Measurements from ENCODE around the gene FCRL1. TPM values are rescaled to one million over a fixed set of nuclear protein-coding genes. Genes with fewer than 3 reads are reported as not detected.

FCRL1 gene
- total and polyA plus RNA-seq, 5 donors from 2014 or later, result 1.7 to 2.9 (median 2.3) TPM

DNA sequence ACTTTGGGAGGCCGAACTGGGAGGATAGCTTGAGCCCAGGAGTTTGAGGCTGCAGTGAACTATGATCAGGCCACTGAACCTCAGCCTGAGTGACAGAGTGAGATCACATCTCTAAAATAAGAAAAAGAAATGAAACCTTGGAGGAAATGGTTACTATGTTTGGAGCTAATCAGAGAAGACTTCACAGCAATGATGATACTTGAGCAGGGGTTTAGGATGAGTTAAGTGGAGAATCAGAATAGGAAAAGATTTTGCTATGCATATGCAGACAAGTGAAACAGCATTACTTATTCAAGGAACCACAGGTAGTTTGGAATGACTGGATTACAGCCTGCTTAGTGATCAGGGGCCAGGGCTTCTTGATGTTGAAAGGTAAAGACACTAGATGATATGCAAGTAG is 23.0 kb upstream of the FCRL1 start:
- DNase-seq (no peak), ATAC-seq (ENCODE audit: low read depth in 2 of 2) (no peak)
- H3K9me3 ChIP-seq (ENCODE audit: control insufficient read depth in 2 of 2, low read length in 2 of 2), result no peaks in the 10 kb centered on the region
- H3K27me3 ChIP-seq (ENCODE audit: control insufficient read depth, insufficient read depth, low read length), result no peaks in the 10 kb centered on the region
- no peak overlapping the region for H3K27ac Mint-ChIP-seq
- H3K27ac ChIP-seq (ENCODE audit: insufficient read depth, low read length, poor library complexity, severe bottlenecking), result no peak overlapping the region
- no peak overlapping the region for H3K4me3 Mint-ChIP-seq
- H3K36me3 ChIP-seq (ENCODE audit: control insufficient read depth, insufficient read depth, low read length), result no peaks in the 10 kb centered on the region
- H3K27me3 Mint-ChIP-seq, result peaks cover 18% of the 10 kb centered on the region
- H3K4me1 Mint-ChIP-seq, result peaks cover 0 to 2% (median 0%) of the 10 kb centered on the region in 4 donors
- H3K9me3 Mint-ChIP-seq, result peaks cover 0 to 2% (median 0%) of the 10 kb centered on the region in 7 donors
- no peaks in the 10 kb centered on the region for H3K36me3 Mint-ChIP-seq
- no peak overlapping the region for H3K4me3 ChIP-seq (ENCODE audit: low read depth, low read length)
- no peaks in the 10 kb centered on the region for H3K4me1 ChIP-seq (ENCODE audit: control insufficient read depth, insufficient read depth, low read length, poor library complexity, severe bottlenecking)

GRCh38 chr1:157841708-157842107 is 21.8 kb upstream of the FCRL1 start, which contains the start of gene CD5L:
Gene CD5L, minus strand, starts transcription at chr1:157841808. Its CDS starts 107 bp downstream, at chr1:157841701.
- Histone ChIP-seq H3K36me3 (ENCODE audit: control insufficient read depth, insufficient read depth, low read length) (no peaks in the 10 kb centered on the region), H3K9me3 (ENCODE audit: control insufficient read depth in 2 of 2, low read length in 2 of 2) (no peaks in the 10 kb centered on the region), H3K4me3 (ENCODE audit: low read depth, low read length) (no peak within 1 kb of the TSS), H3K27me3 (ENCODE audit: control insufficient read depth, insufficient read depth, low read length) (no peaks in the 10 kb centered on the region), H3K27ac (ENCODE audit: insufficient read depth, low read length, poor library complexity, severe bottlenecking) (no peak within 1 kb of the TSS), H3K4me1 (ENCODE audit: control insufficient read depth, insufficient read depth, low read length, poor library complexity, severe bottlenecking) (no peaks in the 10 kb centered on the region)
- H3K36me3 Mint-ChIP-seq, result no peaks in the 10 kb centered on the region
- DNase-seq (no peak), ATAC-seq (ENCODE audit: low read depth in 2 of 2) (no peak)
- H3K27me3 Mint-ChIP-seq, result peaks cover 18% of the 10 kb centered on the region
- H3K27ac Mint-ChIP-seq, result no peak within 1 kb of the TSS
- no peak within 1 kb of the TSS for H3K4me3 Mint-ChIP-seq
- H3K4me1 Mint-ChIP-seq, result peaks cover 0 to 2% (median 0%) of the 10 kb centered on the region in 4 donors
- H3K9me3 Mint-ChIP-seq, result peaks cover 0 to under 1% (median 0%) of the 10 kb centered on the region in 7 donors

GRCh38 chr1:157838966-157839365 is 19.0 kb upstream of the FCRL1 start:
- Mint-ChIP-seq H3K27me3 (peaks cover 16% of the 10 kb centered on the region), H3K9me3 (no peaks in the 10 kb centered on the region), H3K27ac (no peak overlapping the region), H3K4me3 (no peak overlapping the region), H3K36me3 (no peaks in the 10 kb centered on the region), H3K4me1 (peaks cover 0 to 2% (median 0%) of the 10 kb centered on the region in 4 donors)
- DNase-seq (no peak), ATAC-seq (ENCODE audit: low read depth in 2 of 2) (no peak)
- no peaks in the 10 kb centered on the region for H3K27me3 ChIP-seq (ENCODE audit: control insufficient read depth, insufficient read depth, low read length)
- no peak overlapping the region for H3K4me3 ChIP-seq (ENCODE audit: low read depth, low read length)
- no peak overlapping the region for H3K27ac ChIP-seq (ENCODE audit: insufficient read depth, low read length, poor library complexity, severe bottlenecking)
- H3K4me1 ChIP-seq (ENCODE audit: control insufficient read depth, insufficient read depth, low read length, poor library complexity, severe bottlenecking), result no peaks in the 10 kb centered on the region
- H3K9me3 ChIP-seq (ENCODE audit: control insufficient read depth in 2 of 2, low read length in 2 of 2), result no peaks in the 10 kb centered on the region
- H3K36me3 ChIP-seq (ENCODE audit: control insufficient read depth, insufficient read depth, low read length), result no peaks in the 10 kb centered on the region

DNA sequence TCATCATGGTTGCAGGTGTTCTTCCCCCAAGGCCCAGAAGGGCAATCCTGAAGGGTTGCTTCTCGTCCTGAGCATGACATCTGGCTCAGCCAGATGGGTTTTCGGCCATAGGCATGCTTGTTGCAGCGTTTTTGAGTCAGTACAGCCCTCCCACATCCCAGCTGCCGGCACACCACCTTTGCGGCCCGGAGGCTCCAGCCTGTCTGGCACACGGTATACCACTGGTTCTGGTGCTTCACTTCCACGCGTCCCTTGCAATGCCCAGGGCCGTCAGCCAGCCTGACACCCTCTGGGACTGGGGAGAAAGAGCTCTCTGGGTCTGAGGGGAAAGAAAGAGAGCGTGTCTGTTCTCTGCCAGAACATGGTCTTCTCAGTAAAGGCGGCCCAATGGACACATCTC is 14.5 kb upstream of the FCRL1 start:
- no peak overlapping the region for H3K4me3 Mint-ChIP-seq
- ATAC-seq (ENCODE audit: low read depth in 2 of 2), result no peak

DNA sequence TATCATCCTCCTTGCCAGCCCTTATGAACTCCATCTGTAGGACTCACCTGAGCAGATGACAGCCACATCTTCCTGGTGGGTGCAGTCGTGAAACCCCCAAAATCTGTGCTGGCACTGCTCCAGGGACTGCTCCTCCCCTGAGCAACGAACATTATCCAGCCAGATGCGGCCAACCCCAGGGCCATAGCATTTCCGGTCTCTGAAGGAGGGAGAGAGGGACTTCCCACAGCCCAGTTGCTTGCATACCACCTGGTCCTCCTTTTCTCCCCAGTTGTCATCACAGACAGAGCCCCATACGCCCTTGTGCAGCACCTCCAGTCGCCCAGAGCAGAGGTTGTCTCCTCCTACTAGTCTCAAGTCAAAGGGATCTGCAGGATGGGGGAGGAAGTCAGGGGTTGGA is 13.2 kb upstream of the FCRL1 start:
- Mint-ChIP-seq H3K27me3 (peaks cover 6% of the 10 kb centered on the region), H3K9me3 (no peaks in the 10 kb centered on the region), H3K27ac (no peak overlapping the region), H3K36me3 (no peaks in the 10 kb centered on the region), H3K4me3 (no peak overlapping the region), H3K4me1 (no peaks in the 10 kb centered on the region)
- no peaks in the 10 kb centered on the region for H3K9me3 ChIP-seq (ENCODE audit: control insufficient read depth in 2 of 2, low read length in 2 of 2)
- no peaks in the 10 kb centered on the region for H3K36me3 ChIP-seq (ENCODE audit: control insufficient read depth, insufficient read depth, low read length)
- H3K27me3 ChIP-seq (ENCODE audit: control insufficient read depth, insufficient read depth, low read length), result peaks cover 3% of the 10 kb centered on the region
- no peak overlapping the region for H3K4me3 ChIP-seq (ENCODE audit: low read depth, low read length)
- DNase-seq (no peak), ATAC-seq (ENCODE audit: low read depth in 2 of 2) (no peak)
- H3K27ac ChIP-seq (ENCODE audit: insufficient read depth, low read length, poor library complexity, severe bottlenecking), result no peak overlapping the region
- H3K4me1 ChIP-seq (ENCODE audit: control insufficient read depth, insufficient read depth, low read length, poor library complexity, severe bottlenecking), result no peaks in the 10 kb centered on the region

More for the DNA sequence above, 14.5 kb upstream of the FCRL1 start:
- H3K4me1 Mint-ChIP-seq, result no peaks in the 10 kb centered on the region
- H3K27me3 Mint-ChIP-seq, result peaks cover 4% of the 10 kb centered on the region
- H3K36me3 Mint-ChIP-seq, result no peaks in the 10 kb centered on the region
- no peaks in the 10 kb centered on the region for H3K9me3 Mint-ChIP-seq
- H3K4me3 ChIP-seq (ENCODE audit: low read depth, low read length), result no peak overlapping the region
- H3K9me3 ChIP-seq (ENCODE audit: control insufficient read depth in 2 of 2, low read length in 2 of 2), result no peaks in the 10 kb centered on the region
- no peak overlapping the region for H3K27ac Mint-ChIP-seq
- peaks cover 3% of the 10 kb centered on the region for H3K27me3 ChIP-seq (ENCODE audit: control insufficient read depth, insufficient read depth, low read length)
- no peaks in the 10 kb centered on the region for H3K36me3 ChIP-seq (ENCODE audit: control insufficient read depth, insufficient read depth, low read length)
- H3K4me1 ChIP-seq (ENCODE audit: control insufficient read depth, insufficient read depth, low read length, poor library complexity, severe bottlenecking), result no peaks in the 10 kb centered on the region
- H3K27ac ChIP-seq (ENCODE audit: insufficient read depth, low read length, poor library complexity, severe bottlenecking), result no peak overlapping the region
- no peak for DNase-seq

DNA sequence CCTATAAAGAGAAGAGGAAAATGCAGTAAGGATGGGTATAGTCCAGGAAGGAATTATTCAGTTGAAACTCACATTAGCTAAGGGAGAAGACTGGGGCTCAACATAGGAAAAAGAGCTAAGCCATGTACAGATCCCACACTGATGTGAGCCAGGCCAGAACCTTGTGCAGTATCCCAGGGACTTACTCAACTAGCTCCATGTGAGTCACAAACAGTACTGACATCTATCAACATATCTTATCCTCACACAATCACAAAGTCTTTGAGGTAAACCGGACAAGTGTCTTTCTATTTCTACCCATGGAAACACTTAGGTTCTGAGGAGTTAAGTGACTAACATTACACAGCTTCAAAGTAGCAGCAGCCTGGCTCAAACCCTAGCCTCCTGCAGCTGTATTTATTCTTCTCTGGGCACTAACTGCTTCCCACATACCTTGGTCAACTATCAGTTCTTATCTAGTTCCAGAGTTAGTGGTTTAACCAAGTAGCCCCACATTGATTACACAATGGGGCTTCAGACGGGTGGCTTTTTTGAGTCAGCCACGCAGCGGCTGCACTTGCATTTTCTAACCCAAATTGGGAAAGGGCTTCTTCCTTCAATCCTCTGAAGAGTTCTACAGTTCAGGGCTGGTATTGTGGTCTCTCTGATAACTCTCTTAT is 12.2 kb upstream of the FCRL1 start:
- no peak for ATAC-seq (ENCODE audit: low read depth in 2 of 2)
- Mint-ChIP-seq H3K36me3 (no peaks in the 10 kb centered on the region), H3K27ac (no peak overlapping the region), H3K4me1 (no peaks in the 10 kb centered on the region), H3K27me3 (peaks cover 9% of the 10 kb centered on the region), H3K9me3 (no peaks in the 10 kb centered on the region), H3K4me3 (no peak overlapping the region)
- no peaks in the 10 kb centered on the region for H3K36me3 ChIP-seq (ENCODE audit: control insufficient read depth, insufficient read depth, low read length)
- no peaks in the 10 kb centered on the region for H3K4me1 ChIP-seq (ENCODE audit: control insufficient read depth, insufficient read depth, low read length, poor library complexity, severe bottlenecking)
- peaks cover 8% of the 10 kb centered on the region for H3K27me3 ChIP-seq (ENCODE audit: control insufficient read depth, insufficient read depth, low read length)
- no peak overlapping the region for H3K27ac ChIP-seq (ENCODE audit: insufficient read depth, low read length, poor library complexity, severe bottlenecking)
- no peaks in the 10 kb centered on the region for H3K9me3 ChIP-seq (ENCODE audit: control insufficient read depth in 2 of 2, low read length in 2 of 2)
- H3K4me3 ChIP-seq (ENCODE audit: low read depth, low read length), result no peak overlapping the region
- no peak for DNase-seq

DNA sequence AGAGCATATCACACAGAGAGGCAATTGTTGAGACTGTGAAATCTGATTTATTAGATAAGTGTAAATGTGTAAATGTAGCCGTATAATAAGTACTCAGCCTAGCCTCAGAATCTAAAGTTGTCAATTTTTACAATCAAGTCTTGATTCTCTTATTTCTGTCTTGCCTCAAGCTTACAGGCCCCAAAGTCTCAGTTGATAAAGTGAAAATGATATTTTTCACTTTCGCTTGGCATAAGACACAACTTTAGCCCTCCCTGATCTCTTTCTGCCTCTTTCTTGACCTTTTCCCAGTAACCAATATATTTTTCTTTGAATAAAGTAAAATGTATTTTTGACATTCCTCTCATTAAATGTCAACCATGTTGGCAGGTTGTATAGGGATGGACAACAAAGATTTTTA is 11.0 kb upstream of the FCRL1 start:
- Histone ChIP-seq H3K27me3 (ENCODE audit: control insufficient read depth, insufficient read depth, low read length) (peaks cover 8% of the 10 kb centered on the region), H3K36me3 (ENCODE audit: control insufficient read depth, insufficient read depth, low read length) (no peaks in the 10 kb centered on the region), H3K27ac (ENCODE audit: insufficient read depth, low read length, poor library complexity, severe bottlenecking) (no peak overlapping the region), H3K4me3 (ENCODE audit: low read depth, low read length) (no peak overlapping the region), H3K4me1 (ENCODE audit: control insufficient read depth, insufficient read depth, low read length, poor library complexity, severe bottlenecking) (no peaks in the 10 kb centered on the region), H3K9me3 (ENCODE audit: control insufficient read depth in 2 of 2, low read length in 2 of 2) (no peaks in the 10 kb centered on the region)
- Mint-ChIP-seq H3K4me3 (no peak overlapping the region), H3K4me1 (no peaks in the 10 kb centered on the region), H3K27ac (no peak overlapping the region), H3K36me3 (no peaks in the 10 kb centered on the region), H3K27me3 (peaks cover 9% of the 10 kb centered on the region), H3K9me3 (no peaks in the 10 kb centered on the region)
- DNase-seq, result no peak
- no peak for ATAC-seq (ENCODE audit: low read depth in 2 of 2)

DNA sequence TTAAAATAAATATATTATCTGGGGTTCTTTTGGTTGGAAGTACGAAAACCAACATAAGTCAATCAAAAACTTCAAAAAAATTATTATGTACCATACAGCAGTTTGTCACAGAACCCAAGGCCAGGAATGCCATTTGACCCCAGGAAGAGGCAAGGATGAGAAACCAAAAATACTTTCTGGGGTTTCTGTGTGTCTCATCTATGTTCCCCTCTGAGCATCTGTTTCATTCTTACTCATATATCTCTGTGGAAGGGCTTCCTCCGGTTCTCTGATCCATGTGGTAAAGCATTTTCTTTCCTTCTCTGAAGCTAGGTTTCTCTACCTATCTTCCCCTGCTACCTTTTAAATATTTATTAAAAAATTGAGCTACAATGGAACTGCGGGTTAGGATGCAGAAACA is 9.8 kb upstream of the FCRL1 start:
- Histone ChIP-seq H3K4me1 (ENCODE audit: control insufficient read depth, insufficient read depth, low read length, poor library complexity, severe bottlenecking) (no peaks in the 10 kb centered on the region), H3K4me3 (ENCODE audit: low read depth, low read length) (no peak overlapping the region), H3K27me3 (ENCODE audit: control insufficient read depth, insufficient read depth, low read length) (peaks cover 8% of the 10 kb centered on the region), H3K9me3 (ENCODE audit: control insufficient read depth in 2 of 2, low read length in 2 of 2) (no peaks in the 10 kb centered on the region), H3K36me3 (ENCODE audit: control insufficient read depth, insufficient read depth, low read length) (no peaks in the 10 kb centered on the region), H3K27ac (ENCODE audit: insufficient read depth, low read length, poor library complexity, severe bottlenecking) (no peak overlapping the region)
- Mint-ChIP-seq H3K27ac (no peak overlapping the region), H3K27me3 (peaks cover 5% of the 10 kb centered on the region), H3K36me3 (no peaks in the 10 kb centered on the region), H3K4me1 (no peaks in the 10 kb centered on the region), H3K4me3 (no peak overlapping the region), H3K9me3 (no peaks in the 10 kb centered on the region)
- ATAC-seq (ENCODE audit: low read depth in 2 of 2) (no peak), DNase-seq (no peak)
